Measurements from ENCODE around the gene NSMCE3. TPM values are rescaled to one million over a fixed set of nuclear protein-coding genes. Genes with fewer than 3 reads are reported as not detected.

The NSMCE3 gene
- polyA plus RNA-seq, 1 experiment, result 9.7 TPM

- TF ChIP-seq CTCF (IDR thresholded peaks at IDR 0.05; ENCODE audit: insufficient read depth, low read depth, low read length), result no peak
- ChIA-PET CTCF (no interaction called here), POLR2A (no interaction called here)
- no peaks in the 10 kb centered on the region for H3K36me3 ChIP-seq (ENCODE audit: control insufficient read depth, insufficient read depth, low read length)
- H3K4me3 ChIP-seq (ENCODE audit: low read depth, low read length), result no peak overlapping the region
- no peak for DNase-seq (ENCODE audit: low read depth)
- no peaks in the 10 kb centered on the region for H3K27me3 ChIP-seq (ENCODE audit: control insufficient read depth, insufficient read depth, low read length)
Observed at GRCh38 chr15:29272219-29272618, 2.6 kb upstream of the NSMCE3 start.

GRCh38 chr15:29270976-29271375 is 1.4 kb upstream of the NSMCE3 start:
- CTCF ChIA-PET, result no interaction called here
- DNase-seq (ENCODE audit: low read depth), result no peak
- POLR2A ChIA-PET, result no interaction called here
- H3K27me3 ChIP-seq (ENCODE audit: control insufficient read depth, insufficient read depth, low read length), result no peaks in the 10 kb centered on the region
- no peak for TF ChIP-seq CTCF (IDR thresholded peaks at IDR 0.05; ENCODE audit: insufficient read depth, low read depth, low read length)
- H3K4me3 ChIP-seq (ENCODE audit: low read depth, low read length), result no peak overlapping the region
- H3K36me3 ChIP-seq (ENCODE audit: control insufficient read depth, insufficient read depth, low read length), result no peaks in the 10 kb centered on the region

GRCh38 chr15:29270169-29270955 is 740 bp upstream of the NSMCE3 start:
- Histone ChIP-seq H3K27me3 (ENCODE audit: control insufficient read depth, insufficient read depth, low read length) (no peaks in the 10 kb centered on the region), H3K4me3 (ENCODE audit: low read depth, low read length) (peak overlapping the region; percentile 52), H3K36me3 (ENCODE audit: control insufficient read depth, insufficient read depth, low read length) (no peaks in the 10 kb centered on the region)
- CTCF ChIA-PET, result interaction anchor here (0.8 kb wide), 1 partner anchor 84 kb away, joined by 3 read pairs; no protein-coding TSS in a partner anchor
- POLR2A ChIA-PET, result no interaction called here
- DNase-seq (ENCODE audit: low read depth), result no peak
- no peak for TF ChIP-seq CTCF (IDR thresholded peaks at IDR 0.05; ENCODE audit: insufficient read depth, low read depth, low read length)

GRCh38 chr15:29268706-29269484 is 727 bp downstream of the NSMCE3 start:
- no peak for DNase-seq (ENCODE audit: low read depth)
- no peak for TF ChIP-seq CTCF (IDR thresholded peaks at IDR 0.05; ENCODE audit: insufficient read depth, low read depth, low read length)
- no peaks in the 10 kb centered on the region for H3K36me3 ChIP-seq (ENCODE audit: control insufficient read depth, insufficient read depth, low read length)
- ChIA-PET CTCF (interaction anchor here (1.4 kb wide), 1 partner anchor 165 kb away, joined by 3 read pairs; no protein-coding TSS in a partner anchor), POLR2A (no interaction called here)
- H3K4me3 ChIP-seq (ENCODE audit: low read depth, low read length), result peak overlapping the region; percentile 52
- H3K27me3 ChIP-seq (ENCODE audit: control insufficient read depth, insufficient read depth, low read length), result no peaks in the 10 kb centered on the region

- Histone ChIP-seq H3K27me3 (ENCODE audit: control insufficient read depth, insufficient read depth, low read length) (no peaks in the 10 kb centered on the region), H3K4me3 (ENCODE audit: low read depth, low read length) (no peak overlapping the region), H3K36me3 (ENCODE audit: control insufficient read depth, insufficient read depth, low read length) (no peaks in the 10 kb centered on the region)
- no peak for TF ChIP-seq CTCF (IDR thresholded peaks at IDR 0.05; ENCODE audit: insufficient read depth, low read depth, low read length)
- ChIA-PET POLR2A (no interaction called here), CTCF (no interaction called here)
- no peak for DNase-seq (ENCODE audit: low read depth)
Observed at GRCh38 chr15:29266052-29266582, 3.5 kb downstream of the NSMCE3 start.

Data from BJ (cell line).